GM19463 (cell line): Measurements from ENCODE around the gene EMILIN2.

Source experiments
- ATAC-seq: cut with Tn5 transposase; IDR thresholded peaks from one replicate; pipeline ENCODE4 v1.9.1; 2021; ENCODE audit warnings: mild to moderate bottlenecking, moderate library complexity; ENCODE audit not compliant: unreplicated experiment

Gene EMILIN2

GRCh38 chr18:2872095-2872494 lies 25.3 kb downstream of the EMILIN2 start:
- ATAC-seq: no peak

GRCh38 chr18:2874765-2875164 lies 28.0 kb downstream of the EMILIN2 start:
- ATAC-seq: no peak

- ATAC-seq: no peak
Observed at GRCh38 chr18:2878656-2879330, 32.0 kb downstream of the EMILIN2 start.

- no peak for ATAC-seq
Observed at GRCh38 chr18:2879889-2880288, 33.1 kb downstream of the EMILIN2 start.

GRCh38 chr18:2880473-2880872 lies 33.7 kb downstream of the EMILIN2 start:
- no peak for ATAC-seq

GRCh38 chr18:2881088-2881839 lies 34.5 kb downstream of the EMILIN2 start:
- ATAC-seq: no peak

GRCh38 chr18:2881840-2882195 lies 35.0 kb downstream of the EMILIN2 start:
- no peak for ATAC-seq

GRCh38 chr18:2882201-2882600 lies 35.4 kb downstream of the EMILIN2 start:
- ATAC-seq: no peak

- ATAC-seq: no peak
Observed at GRCh38 chr18:2883076-2883735, 36.4 kb downstream of the EMILIN2 start.

GRCh38 chr18:2884706-2885285 lies 38.0 kb downstream of the EMILIN2 start:
- ATAC-seq: no peak

- no peak for ATAC-seq
Observed at GRCh38 chr18:2887470-2887869, 40.7 kb downstream of the EMILIN2 start.

GRCh38 chr18:2889761-2890192 lies 43.0 kb downstream of the EMILIN2 start:
- ATAC-seq: no peak

- no peak for ATAC-seq
Observed at GRCh38 chr18:2890606-2891005, 43.8 kb downstream of the EMILIN2 start.

- ATAC-seq: no peak
Observed at GRCh38 chr18:2891526-2892431, 45.0 kb downstream of the EMILIN2 start.

GRCh38 chr18:2893056-2893455 lies 46.2 kb downstream of the EMILIN2 start:
- ATAC-seq: no peak

- no peak for ATAC-seq
Observed at GRCh38 chr18:2893676-2894075, 46.9 kb downstream of the EMILIN2 start.

- no peak for ATAC-seq
Observed at GRCh38 chr18:2894131-2894840, 47.5 kb downstream of the EMILIN2 start.

- no peak for ATAC-seq
Observed at GRCh38 chr18:2894841-2895370, 48.1 kb downstream of the EMILIN2 start.

GRCh38 chr18:2895391-2895790 lies 48.6 kb downstream of the EMILIN2 start:
- no peak for ATAC-seq

- no peak for ATAC-seq
Observed at GRCh38 chr18:2896990-2897389, 50.2 kb downstream of the EMILIN2 start.
